IMR-90 (cell line): Measurements from ENCODE around the gene SLC40A1. TPM values are rescaled to one million over a fixed set of nuclear protein-coding genes. Genes with fewer than 3 reads are reported as not detected.

Source experiments
- ATAC-seq: fragments of 200-7000 bp; cut with Tn5 transposase; 2 replicates; pipeline ENCODE4 v1.9.1; 2020; ENCODE audit warnings: low read depth, mild to moderate bottlenecking, moderate library complexity
- BruUV-seq: library from RNA; stranded (reverse); fragments of 400-500 nt; replicated peaks from 2 replicates; lab custom pipeline; 2021; lab: Mats Ljungman, UMichigan
- CTCF ChIA-PET: fragments of 300-600 bp; formaldehyde crosslinking; extraction: SDS; loops from one replicate; lab custom pipeline; 2021; ENCODE audit warnings: antibody characterized with exemption; lab: Yijun Ruan, JAX
- POLR2A ChIA-PET: fragments of 300-600 bp; sonication (Branson Sonifier 250); formaldehyde crosslinking; loops from one replicate; lab custom pipeline; 2022; ENCODE audit warnings: antibody characterized with exemption; ENCODE audit not compliant: unreplicated experiment; lab: Charles Lee
- DNase-seq: peaks from one replicate; pipeline ENCODE4 v3.0.0; 2013
- H2AFZ ChIP-seq: replicated peaks from 2 replicates; pipeline ENCODE3; 2013; ENCODE audit warnings: low read length, mild to moderate bottlenecking; ENCODE audit not compliant: poor library complexity
- H2AK5ac ChIP-seq: 2 replicates; pipeline ENCODE4 v1.6.1; 2013; ENCODE audit warnings: low read depth, low read length, inconsistent platforms
- H2AK9ac ChIP-seq: replicated peaks from 2 replicates; pipeline ENCODE3; 2013; ENCODE audit warnings: mild to moderate bottlenecking, low read depth, low read length, moderate library complexity; ENCODE audit not compliant: poor library complexity
- H2BK120ac ChIP-seq: 2 replicates; pipeline ENCODE4 v1.6.1; 2013; ENCODE audit warnings: low read depth, low read length, inconsistent platforms
- H2BK15ac ChIP-seq: 3 replicates; pipeline ENCODE4 v1.6.1; 2013; ENCODE audit warnings: low read depth, low read length, inconsistent platforms
- H2BK20ac ChIP-seq: 2 replicates; pipeline ENCODE4 v1.6.1; 2013; ENCODE audit warnings: low read depth, mild to moderate bottlenecking, inconsistent platforms, low read length, moderate library complexity
- H2BK5ac ChIP-seq: 2 replicates; pipeline ENCODE4 v1.6.1; 2013; ENCODE audit warnings: mild to moderate bottlenecking, low read depth, low read length, inconsistent platforms; ENCODE audit not compliant: poor library complexity, severe bottlenecking
- H3K14ac ChIP-seq: replicated peaks from 2 replicates; pipeline ENCODE4 v1.6.1; 2013; ENCODE audit warnings: low read depth, low read length, inconsistent platforms
- H3K18ac ChIP-seq: 2 replicates; pipeline ENCODE4 v1.6.1; 2013; ENCODE audit warnings: low read depth, low read length, control low read depth
- H3K23ac ChIP-seq: 2 replicates; pipeline ENCODE4 v1.6.1; 2013; ENCODE audit warnings: low read depth, low read length, inconsistent platforms
- H3K27ac ChIP-seq: 2 replicates; pipeline ENCODE4 v1.5.1; 2013; ENCODE audit warnings: mild to moderate bottlenecking, control low read depth, low read length; ENCODE audit not compliant: insufficient read depth
- H3K27me3 ChIP-seq: 2 replicates; pipeline ENCODE4 v1.6.1; 2013; ENCODE audit warnings: low read length; ENCODE audit not compliant: control insufficient read depth, insufficient read depth
- H3K36me3 ChIP-seq: 2 replicates; pipeline ENCODE4 v1.6.1; 2013; ENCODE audit warnings: low read length, mixed read lengths; ENCODE audit not compliant: control insufficient read depth, insufficient read depth
- H3K4ac ChIP-seq: 2 replicates; pipeline ENCODE4 v1.6.1; 2013; ENCODE audit warnings: low read depth, low read length, inconsistent platforms
- H3K4me1 ChIP-seq: 2 replicates; pipeline ENCODE4 v1.6.1; 2013; ENCODE audit warnings: low read length, mixed read lengths; ENCODE audit not compliant: control insufficient read depth, insufficient read depth
- H3K4me2 ChIP-seq: 2 replicates; pipeline ENCODE4 v1.6.1; 2013; ENCODE audit warnings: low read depth, mild to moderate bottlenecking, control low read depth, low read length, moderate library complexity
- H3K4me3 ChIP-seq: 2 replicates; pipeline ENCODE4 v1.5.1; 2013; ENCODE audit warnings: low read depth, mild to moderate bottlenecking, control low read depth, low read length, moderate library complexity; ENCODE audit not compliant: insufficient read depth
- H3K56ac ChIP-seq: 2 replicates; pipeline ENCODE4 v1.6.1; 2013; ENCODE audit warnings: low read length, inconsistent platforms; ENCODE audit not compliant: insufficient read depth; ENCODE audit errors: extremely low read depth
- H3K79me1 ChIP-seq, 2 experiments: 2 replicates each; pipeline ENCODE4 v1.6.1; 2013; ENCODE audit warnings: low read length in 2 of 2, inconsistent platforms in 1 of 2, low read depth in 1 of 2
- H3K9ac ChIP-seq: 2 replicates; pipeline ENCODE4 v1.6.1; 2013; ENCODE audit warnings: low read depth, low read length, control low read depth
- H3K9me1 ChIP-seq: 2 replicates; pipeline ENCODE4 v1.6.1; 2013; ENCODE audit warnings: low read length, inconsistent platforms; ENCODE audit not compliant: insufficient read depth
- H3K9me3 ChIP-seq: 2 replicates; pipeline ENCODE4 v1.6.1; 2013; ENCODE audit warnings: low read length; ENCODE audit not compliant: control insufficient read depth, insufficient read depth
- H4K20me1 ChIP-seq: 2 replicates; pipeline ENCODE4 v1.6.1; 2013; ENCODE audit warnings: low read length, inconsistent platforms; ENCODE audit not compliant: insufficient read depth
- H4K5ac ChIP-seq: 2 replicates; pipeline ENCODE4 v1.6.1; 2013; ENCODE audit warnings: mild to moderate bottlenecking, low read depth, low read length, control low read depth
- H4K8ac ChIP-seq, 2 experiments: 2 replicates each; pipeline ENCODE4 v1.6.1; 2013; ENCODE audit warnings: low read depth in 2 of 2, low read length in 2 of 2, control low read depth in 1 of 2, inconsistent platforms in 1 of 2
- H4K91ac ChIP-seq: 2 replicates; pipeline ENCODE4 v1.6.1; 2013; ENCODE audit warnings: low read depth, low read length, inconsistent platforms; ENCODE audit not compliant: insufficient read depth
- BHLHE40 ChIP-seq: fragments of 150-350 bp; IDR thresholded peaks from 2 replicates; pipeline ENCODE4 v1.6.1; 2016; ENCODE audit warnings: mild to moderate bottlenecking, low read depth, low read length
- CEBPB ChIP-seq: IDR thresholded peaks from 2 replicates; pipeline ENCODE4 v1.6.1; 2012; ENCODE audit warnings: low read depth, low read length, improper control_type of control experiment
- CHD1 ChIP-seq: IDR thresholded peaks from 2 replicates; pipeline ENCODE4 v1.6.1; 2012; ENCODE audit warnings: low read depth, low read length, improper control_type of control experiment
- CTCF ChIP-seq: conservative IDR thresholded peaks from 2 replicates; pipeline ENCODE4 v1.5.1; 2012; ENCODE audit warnings: mild to moderate bottlenecking, low read depth, low read length, improper control_type of control experiment
- FOS ChIP-seq: fragments of 150-350 bp; IDR thresholded peaks from 2 replicates; pipeline ENCODE4 v1.6.1; 2016; ENCODE audit warnings: low read depth, low read length
- MAFK ChIP-seq: IDR thresholded peaks from 2 replicates; pipeline ENCODE4 v1.6.1; 2012; ENCODE audit warnings: low read depth, low read length, improper control_type of control experiment
- MAZ ChIP-seq: IDR thresholded peaks from 2 replicates; pipeline ENCODE4 v1.6.1; 2012; ENCODE audit warnings: low read depth, mild to moderate bottlenecking, low read length, improper control_type of control experiment, moderate library complexity, borderline replicate concordance
- MXI1 ChIP-seq: IDR thresholded peaks from 2 replicates; pipeline ENCODE4 v1.6.1; 2012; ENCODE audit warnings: low read depth, mild to moderate bottlenecking, low read length, moderate library complexity, borderline replicate concordance
- NFE2L2 ChIP-seq: fragments of 150-350 bp; IDR thresholded peaks from 2 replicates; pipeline ENCODE4 v1.6.1; 2016; ENCODE audit warnings: low read depth, mild to moderate bottlenecking, low read length
- RAD21 ChIP-seq: IDR thresholded peaks from 2 replicates; pipeline ENCODE4 v1.6.1; 2012; ENCODE audit warnings: low read length, improper control_type of control experiment
- RCOR1 ChIP-seq: IDR thresholded peaks from 2 replicates; pipeline ENCODE4 v1.6.1; 2012; ENCODE audit warnings: mild to moderate bottlenecking, low read length, improper control_type of control experiment; ENCODE audit not compliant: insufficient replicate concordance
- RFX5 ChIP-seq: IDR thresholded peaks from 2 replicates; pipeline ENCODE4 v1.8.0; 2012; ENCODE audit warnings: low read depth, mild to moderate bottlenecking, low read length, moderate library complexity
- USF2 ChIP-seq: fragments of 150-350 bp; IDR thresholded peaks from 2 replicates; pipeline ENCODE4 v1.6.1; 2017; ENCODE audit warnings: mild to moderate bottlenecking, antibody characterized with exemption, low read length, low read depth
- WGBS, 2 experiments: methylation state at CpG; one replicate each; pipeline versions ENCODE4 v1.1.5 to v1.1.7; 2013; ENCODE audit warnings: missing lambda C conversion rate in 2 of 2; ENCODE audit not compliant: insufficient read length in 1 of 2; ENCODE audit errors: extremely low coverage in 2 of 2; 5-methylcytosine and 5-hydroxymethylcytosine counted together
- dilution Hi-C: fragments of 300-500 bp; cut with HindIII; formaldehyde crosslinking; loops from one replicate; pipeline ENCODE4 v1.14.3; 2018; ENCODE audit warnings: low sequenced_read_pairs; ENCODE audit not compliant: unreplicated experiment
- in situ Hi-C: fragments of 300-500 bp; cut with MboI; formaldehyde crosslinking; loops from 3 replicates; pipeline ENCODE4 v1.14.3; 2019; ENCODE audit warnings: low sequenced_read_pairs, inconsistent platforms, mixed read lengths
- intact Hi-C: fragments of 100-400 bp; cut with micrococcal nuclease; formaldehyde crosslinking; loops from 2 replicates; pipeline ENCODE4 v1.10.0; 2022
- polyA plus RNA-seq, 3 experiments: library from polyadenylated mRNA; depleted of rRNA; stranded (reverse); fragments of >200 nt; gene quantifications; 2 replicates each; pipeline ENCODE4 v1.2.3, GENCODE V29; 2012; ENCODE audit warnings: low replicate concordance in 1 of 3
- total RNA-seq: library from RNA; depleted of rRNA; stranded (reverse); fragments of >200 nt; gene quantifications from 2 replicates; pipeline ENCODE4 v1.2.3, GENCODE V29; 2012
- TF ChIP-seq, protein P1 (sequence below): fragments of 150-350 bp; IDR thresholded peaks from 2 replicates; pipeline ENCODE4 v1.6.1; 2016; ENCODE audit warnings: low read depth, mild to moderate bottlenecking, low read length, moderate library complexity, borderline replicate concordance

The SLC40A1 gene
- total and polyA plus RNA-seq, 2 of the 4 experiments (the other 2 are of a cell fraction), result 1.5 to 5.0 TPM

DNA sequence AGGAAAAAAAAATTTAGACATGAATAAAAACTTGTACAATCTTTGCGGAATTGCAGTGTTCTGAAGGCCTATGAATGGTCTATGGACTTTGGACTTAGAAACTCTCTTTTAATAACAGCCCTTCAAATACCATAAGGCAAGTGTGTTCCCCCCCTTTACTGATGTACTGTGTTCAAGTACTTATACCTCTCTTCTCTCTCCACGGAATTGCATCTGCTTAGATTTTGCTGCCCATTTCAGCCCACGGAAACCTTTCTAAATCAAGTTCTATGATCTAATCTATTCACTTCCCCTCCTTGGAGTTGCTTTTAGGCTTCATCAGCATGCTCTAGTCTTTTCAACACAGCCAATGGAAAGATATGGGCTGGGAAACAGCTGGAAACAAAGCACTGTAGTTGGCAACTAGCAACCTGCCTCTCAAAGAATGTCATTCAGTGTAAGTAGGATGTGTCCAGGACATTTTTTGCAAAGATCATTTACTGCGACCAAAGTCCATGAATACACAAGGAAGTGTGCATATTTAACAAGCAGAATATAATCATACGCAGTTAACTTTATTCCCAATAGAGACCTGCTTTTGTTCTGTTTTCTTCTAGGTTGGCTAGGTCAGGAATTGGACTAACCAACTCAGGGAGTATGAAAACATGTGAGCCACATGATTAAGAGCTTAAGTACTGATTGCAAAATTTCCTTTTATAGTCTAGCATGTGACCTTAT is 58.0 kb downstream of the SLC40A1 start:
- no CpG with 5 or more reads among the region's 5 CpGs for WGBS, 2 experiments
- TF ChIP-seq RCOR1, result no peak
- TF ChIP-seq CTCF, result no peak
- no peak for TF ChIP-seq NFE2L2
- TF ChIP-seq, protein P1, sequence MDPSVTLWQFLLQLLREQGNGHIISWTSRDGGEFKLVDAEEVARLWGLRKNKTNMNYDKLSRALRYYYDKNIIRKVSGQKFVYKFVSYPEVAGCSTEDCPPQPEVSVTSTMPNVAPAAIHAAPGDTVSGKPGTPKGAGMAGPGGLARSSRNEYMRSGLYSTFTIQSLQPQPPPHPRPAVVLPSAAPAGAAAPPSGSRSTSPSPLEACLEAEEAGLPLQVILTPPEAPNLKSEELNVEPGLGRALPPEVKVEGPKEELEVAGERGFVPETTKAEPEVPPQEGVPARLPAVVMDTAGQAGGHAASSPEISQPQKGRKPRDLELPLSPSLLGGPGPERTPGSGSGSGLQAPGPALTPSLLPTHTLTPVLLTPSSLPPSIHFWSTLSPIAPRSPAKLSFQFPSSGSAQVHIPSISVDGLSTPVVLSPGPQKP, result no peak
- TF ChIP-seq CHD1, result no peak
- TF ChIP-seq MAZ, result no peak
- TF ChIP-seq USF2, result no peak
- TF ChIP-seq FOS, result no peak
- TF ChIP-seq CEBPB, result no peak
- no peak for TF ChIP-seq BHLHE40
- no peak for TF ChIP-seq MAFK
- no peak for TF ChIP-seq RAD21
- TF ChIP-seq MXI1, result no peak
- TF ChIP-seq RFX5, result no peak

More for the DNA sequence above, 58.0 kb downstream of the SLC40A1 start:
- Histone ChIP-seq H2BK5ac (peak overlapping the region; percentile 60), H2AK9ac (no peak overlapping the region), H2BK15ac (peak overlapping the region; percentile 28; the same call in 2 of the 3 replicates), H3K14ac (0 out of 2 replicates have a peak overlapping the region, but pooled peaks have one; percentile 2), H3K79me1 (no peaks in the 10 kb centered on the region), H3K18ac (peak overlapping the region; percentile 89), H4K20me1 (no peaks in the 10 kb centered on the region), H2AK5ac (peak overlapping the region; percentile 18; the same call in 1 of the 2 replicates), H3K9me1 (0 out of 2 replicates have a peak, but pooled peaks cover 3% of the 10 kb centered on the region), H3K4me3 (no peak overlapping the region), H3K56ac (no peak overlapping the region), H4K8ac (peak overlapping the region; percentile 5 to 57; a peak in 1 of 4 replicates), H3K4me2 (no peak overlapping the region), H3K9me3 (no peaks in the 10 kb centered on the region; the same call in 1 of the 2 replicates), H3K27me3 (no peaks in the 10 kb centered on the region), H3K27ac (peak overlapping the region; percentile 66; the same call in 1 of the 2 replicates), H4K91ac (0 out of 2 replicates have a peak overlapping the region, but pooled peaks have one; percentile 20), H3K36me3 (no peaks in the 10 kb centered on the region), H4K5ac (peak overlapping the region; percentile 18), H3K4ac (no peak overlapping the region), H3K9ac (no peak overlapping the region), H2BK120ac (peak overlapping the region; percentile 55; the same call in 1 of the 2 replicates), H3K23ac (no peak overlapping the region), H2AFZ (no peak overlapping the region), H2BK20ac (peak overlapping the region; percentile 59; the same call in 1 of the 2 replicates), H3K4me1 (peaks cover 11% of the 10 kb centered on the region)
- no TSS peak for BruUV-seq
- dilution Hi-C loops (no loop called here), in situ Hi-C loops (no loop called here), intact Hi-C loops (no loop called here)
- peak; percentile 24 for ATAC-seq
- POLR2A ChIA-PET, result no interaction called here
- DNase-seq, result no peak
- CTCF ChIA-PET, result interaction anchor here (0.7 to 1.0 kb wide), 3 partner anchors 9 to 36 kb away, joined by 3 to 4 read pairs (median 3); no protein-coding TSS in a partner anchor
